HepG2 (cell line): ENCODE data around the gene SLC16A3. TPM values are rescaled to one million over a fixed set of nuclear protein-coding genes. Genes with fewer than 3 reads are reported as not detected.

Experiments used
- ATAC-seq: fragments of 200-7000 bp; cut with Tn5 transposase; 3 replicates; pipeline ENCODE4 v1.9.1; 2020; ENCODE audit warnings: mild to moderate bottlenecking, moderate library complexity
- BruUV-seq: library from RNA; stranded (reverse); fragments of 400-500 nt; replicated peaks from 2 replicates; lab custom pipeline; 2021; lab: Mats Ljungman, UMichigan
- CTCF ChIA-PET: fragments of 300-600 bp; formaldehyde crosslinking; extraction: SDS; loops from one replicate; lab custom pipeline; 2021; ENCODE audit warnings: low total read pairs, inconsistent platforms, low intra/inter-chr PET ratio; lab: Yijun Ruan, JAX
- POLR2A ChIA-PET: fragments of 350-600 bp; sonication (Branson Sonifier 250); formaldehyde crosslinking; loops from one replicate; lab custom pipeline; 2020; ENCODE audit warnings: antibody characterized with exemption, inconsistent platforms; lab: Yijun Ruan, JAX
- DNase-seq: peaks from one replicate; pipeline ENCODE4 v3.0.0-alpha.2; 2015; ENCODE audit warnings: low spot score
- FAIRE-seq: peaks from 3 replicates; lab custom pipeline; 2011; peaks lifted over from hg19 to GRCh38; lab: Jason Lieb, UNC
- H2AFZ ChIP-seq: one replicate; pipeline ENCODE4 v1.6.1; 2011; ENCODE audit warnings: low read length, inconsistent platforms
- H3K27ac ChIP-seq: fragments of 300-600 bp; 3 replicates; pipeline ENCODE4 v1.8.0; 2011; ENCODE audit warnings: mixed run types, mild to moderate bottlenecking, mixed read lengths, low read length, inconsistent platforms; ENCODE audit not compliant: insufficient read depth; ENCODE audit errors: extremely low read length
- H3K27me3 ChIP-seq, 2 experiments: fragments of 200-600 bp in 1 of 2; 2 replicates in 1 of 2; 3 replicates in 1 of 2; pipeline versions ENCODE4 v1.6.0 to v1.8.0; 2011; ENCODE audit warnings: low read length in 2 of 2, mild to moderate bottlenecking in 2 of 2, moderate library complexity in 2 of 2, inconsistent platforms in 1 of 2; ENCODE audit not compliant: insufficient read depth in 2 of 2, control insufficient read depth in 1 of 2
- H3K36me3 ChIP-seq, 2 experiments: fragments of 200-600 bp in 1 of 2; replicated peaks in 1 of 2; 2 replicates in 1 of 2; 3 replicates in 1 of 2; pipeline versions ENCODE4 v1.5.1 to v1.8.0; 2011; ENCODE audit warnings: low read length in 2 of 2, inconsistent platforms in 1 of 2; ENCODE audit not compliant: insufficient read depth in 2 of 2, control insufficient read depth in 1 of 2
- H3K4me1 ChIP-seq: 2 replicates; pipeline ENCODE4 v1.5.1; 2012; ENCODE audit warnings: low read length, inconsistent platforms; ENCODE audit not compliant: insufficient read depth
- H3K4me2 ChIP-seq: 2 replicates; pipeline ENCODE4 v1.6.0; 2011; ENCODE audit warnings: low read depth, low read length, inconsistent platforms
- H3K4me3 ChIP-seq, 3 experiments: fragments of 200-600 bp in 1 of 3; sonication (generic), shearing (Covaris generic) in 1 of 3; replicated peaks in 1 of 3; 2 replicates each; pipeline ENCODE4 v1.5.1; 2011 to 2016; ENCODE audit warnings: low read length in 3 of 3, inconsistent platforms in 2 of 3, low read depth in 2 of 3, mild to moderate bottlenecking in 2 of 3, control low read depth in 1 of 3, mixed read lengths in 1 of 3; ENCODE audit not compliant: insufficient read depth in 1 of 3
- H3K79me2 ChIP-seq: one replicate; pipeline ENCODE4 v1.6.1; 2011; ENCODE audit warnings: low read length, inconsistent platforms; ENCODE audit not compliant: insufficient read depth
- H3K9ac ChIP-seq: 2 replicates; pipeline ENCODE4 v1.6.0; 2011; ENCODE audit warnings: mild to moderate bottlenecking, low read depth, low read length, inconsistent platforms; ENCODE audit not compliant: insufficient read depth
- H3K9me3 ChIP-seq: 2 replicates; pipeline ENCODE4 v1.5.1; 2012; ENCODE audit warnings: mild to moderate bottlenecking, low read length
- H4K20me1 ChIP-seq: 2 replicates; pipeline ENCODE4 v1.6.0; 2011; ENCODE audit warnings: inconsistent platforms, mild to moderate bottlenecking, low read length, moderate library complexity; ENCODE audit not compliant: insufficient read depth
- ASH2L ChIP-seq: fragments of 300-600, 200-600 bp; sonication (generic); IDR thresholded peaks from 2 replicates; pipeline ENCODE4 v1.7.0; 2017; ENCODE audit warnings: low read depth, mild to moderate bottlenecking, moderate library complexity, mixed read lengths, low read length; ENCODE audit not compliant: insufficient read length
- CREB1 ChIP-seq, 2 experiments: fragments of 450-650 bp in 1 of 2; IDR thresholded peaks; 2 replicates each; pipeline ENCODE4 v1.6.1; 2016 to 2017; ENCODE audit warnings: control low read depth in 1 of 2, mild to moderate bottlenecking in 1 of 2, missing compliant biosample characterization in 1 of 2, missing genetic modification characterization in 1 of 2
- CREM ChIP-seq, 2 experiments: sonication (generic) in 1 of 2; formaldehyde crosslinking in 1 of 2; IDR thresholded peaks; 2 replicates each; pipeline versions ENCODE4 v1.4.0 to v1.6.1; 2016 to 2020; ENCODE audit warnings: antibody characterized with exemption in 1 of 2, mild to moderate bottlenecking in 1 of 2, missing genetic modification reagents in 1 of 2
- ERF ChIP-seq: IDR thresholded peaks from 2 replicates; pipeline ENCODE4 v1.6.1; 2018; ENCODE audit warnings: missing biosample characterization, missing genetic modification reagents
- FIP1L1 ChIP-seq: fragments of 200-400 bp; formaldehyde crosslinking; IDR thresholded peaks from 2 replicates; pipeline ENCODE4 v1.6.1; 2018; ENCODE audit warnings: low read depth, mild to moderate bottlenecking, low read length, moderate library complexity, borderline replicate concordance; ENCODE audit not compliant: insufficient read depth
- FOXO4 ChIP-seq: sonication (generic); formaldehyde crosslinking; conservative IDR thresholded peaks from 2 replicates; pipeline ENCODE4 v1.8.1; 2023; ENCODE audit warnings: missing genetic modification reagents
- MAF1 ChIP-seq: sonication (generic); formaldehyde crosslinking; IDR thresholded peaks from 2 replicates; pipeline ENCODE4 v1.5.0; 2020; ENCODE audit warnings: missing genetic modification reagents, borderline replicate concordance
- NONO ChIP-seq, 2 experiments: fragments of 450-650 bp in 1 of 2; sonication (generic) in 1 of 2; formaldehyde crosslinking in 1 of 2; IDR thresholded peaks in 1 of 2; conservative IDR thresholded peaks in 1 of 2; 2 replicates each; pipeline versions ENCODE4 v1.6.1 to v1.8.0; 2017 to 2022; ENCODE audit warnings: mild to moderate bottlenecking in 1 of 2, missing genetic modification reagents in 1 of 2, moderate library complexity in 1 of 2
- RXRB ChIP-seq: IDR thresholded peaks from 2 replicates; pipeline ENCODE4 v1.6.1; 2016; ENCODE audit warnings: borderline replicate concordance, missing genetic modification reagents, missing compliant biosample characterization
- THYN1 ChIP-seq: sonication (generic); formaldehyde crosslinking; IDR thresholded peaks from 2 replicates; pipeline ENCODE4 v1.8.1; 2023; ENCODE audit warnings: low read depth, mild to moderate bottlenecking, moderate library complexity, missing genetic modification reagents, borderline replicate concordance
- ZBTB3 ChIP-seq: sonication (generic); formaldehyde crosslinking; IDR thresholded peaks from 2 replicates; pipeline ENCODE4 v1.4.0; 2020; ENCODE audit warnings: low read depth, mild to moderate bottlenecking, moderate library complexity, missing genetic modification reagents, borderline replicate concordance
- ZFX ChIP-seq: sonication (generic); formaldehyde crosslinking; IDR thresholded peaks from 2 replicates; pipeline ENCODE4 v1.4.0; 2020; ENCODE audit warnings: mild to moderate bottlenecking, low read depth, missing genetic modification reagents, moderate library complexity
- ZNF431 ChIP-seq: sonication (generic); formaldehyde crosslinking; IDR thresholded peaks from 2 replicates; pipeline ENCODE4 v1.9.0; 2022; ENCODE audit warnings: missing genetic modification reagents, low read depth, mild to moderate bottlenecking, borderline replicate concordance
- ZNF512B ChIP-seq: sonication (generic); formaldehyde crosslinking; IDR thresholded peaks from 2 replicates; pipeline ENCODE4 v1.5.1; 2020; ENCODE audit warnings: missing genetic modification reagents, mild to moderate bottlenecking, borderline replicate concordance
- ZNF800 ChIP-seq: sonication (generic); formaldehyde crosslinking; IDR thresholded peaks from 2 replicates; pipeline ENCODE4 v1.4.0; 2020; ENCODE audit warnings: missing genetic modification reagents
- WGBS: methylation state at CpG from one replicate; pipeline ENCODE4 v1.1.6; 2017; ENCODE audit warnings: low lambda C conversion rate; 5-methylcytosine and 5-hydroxymethylcytosine counted together
- in situ Hi-C: cut with HindIII; loops from 2 replicates; pipeline ENCODE4 v1.10.0; 2017; ENCODE audit warnings: low pct_unique_long_range_greater_than_20kb; ENCODE audit not compliant: extremely low pct_ligation_motif_present
- intact Hi-C: fragments of 100-400 bp; cut with micrococcal nuclease; formaldehyde crosslinking; loops from one replicate; pipeline ENCODE4 v1.10.0; 2022; ENCODE audit not compliant: unreplicated experiment
- polyA plus RNA-seq, 8 experiments: library from polyadenylated mRNA; depleted of rRNA in 3 of 8; stranded (reverse) in 7 of 8; unstranded in 1 of 8; fragments of >200 nt; fragmentation: Illumina TruSeq in 4 of 8; extraction: Trizol in 4 of 8; gene quantifications; 2 replicates each; pipeline versions ENCODE4 v1.2.1 to v1.2.3, GENCODE V29; 2011 to 2016; ENCODE audit warnings: low read depth in 4 of 8, missing spikeins in 1 of 8, mixed read lengths in 1 of 8; ENCODE audit not compliant: insufficient read depth in 1 of 8
- total RNA-seq, 5 experiments: library from RNA; depleted of rRNA; stranded (reverse); fragments of >200 nt; fragmentation: Illumina TruSeq; extraction: Trizol; gene quantifications; 2 replicates each; pipeline ENCODE4 v1.2.3, GENCODE V29; 2016; ENCODE audit warnings: low read depth in 1 of 5

SLC16A3 gene
- total and polyA plus RNA-seq, 2 of the 13 experiments (the other 11 are each of a cell fraction or from before 2014, with no cell fraction given) = 242 to 349 TPM

GRCh38 chr17:82241183-82241925 lies 12.5 kb downstream of the SLC16A3 start:
- peak; percentile 78 for DNase-seq
- ATAC-seq = peak; percentile 15
- in situ Hi-C loops = loop anchor here (5.0 kb wide), 1 partner anchor 81 kb away; no protein-coding TSS in a partner anchor
- H3K79me2 ChIP-seq = peaks cover 7% of the 10 kb centered on the region
- peaks cover 40 to 57% of the 10 kb centered on the region in 2 experiments for H3K36me3 ChIP-seq
- peaks cover 80% of the 10 kb centered on the region for H4K20me1 ChIP-seq
- intact Hi-C loops = no loop called here
- no TSS peak for BruUV-seq
- H3K4me1 ChIP-seq = peaks cover 79% of the 10 kb centered on the region
- CTCF ChIA-PET = no interaction called here
- peak overlapping the region in 1 of 3 experiments; percentile 23; a peak in 1 of 6 replicates for H3K4me3 ChIP-seq
- peak overlapping the region; percentile 72 for H3K27ac ChIP-seq
- peak overlapping the region; percentile 64 for H3K4me2 ChIP-seq
- FAIRE-seq = peak; percentile 63
- WGBS = 15% methylated on average over 14 of the region's 27 CpGs
- POLR2A ChIA-PET = interaction anchor here (0.8 to 7.2 kb wide), 22 partner anchors 11 to 327 kb away, joined by 3 to 96 read pairs (median 10); partner anchors contain the start of genes CCDC57, CD7, CSNK1D and DCXR
- H3K9me3 ChIP-seq = no peaks in the 10 kb centered on the region
- no peak overlapping the region for H2AFZ ChIP-seq
- peak overlapping the region; percentile 41 for H3K9ac ChIP-seq
- no peaks in the 10 kb centered on the region for H3K27me3 ChIP-seq
- TF ChIP-seq ERF (CRISPR knock-in tag) (peak; percentile 70), ZNF800 (CRISPR knock-in tag) (no peak; the same call in 1 of the 2 replicates), ZNF512B (CRISPR knock-in tag) (no peak), NONO (IDR thresholded peaks at IDR 0.05) (no peak), NONO (CRISPR knock-in tag; conservative IDR thresholded peaks at IDR 0.05) (peak; percentile 97), FIP1L1 (peak; percentile 98), CREM (IDR thresholded peaks at IDR 0.05) (no peak), CREM (CRISPR knock-in tag; IDR thresholded peaks at IDR 0.05) (no peak), RXRB (CRISPR knock-in tag) (peak; percentile 49), ZNF431 (0 out of 2 replicates have a peak, but pooled peaks have one; percentile 18), MAF1 (CRISPR knock-in tag) (peak; percentile 57), CREB1 (IDR thresholded peaks at IDR 0.05) (no peak), CREB1 (CRISPR knock-in tag; IDR thresholded peaks at IDR 0.05) (no peak), FOXO4 (CRISPR knock-in tag) (no peak; the same call in 1 of the 2 replicates), ASH2L (no peak), ZFX (CRISPR knock-in tag) (peak; percentile 77), THYN1 (CRISPR knock-in tag) (no peak), ZBTB3 (CRISPR knock-in tag) (no peak; the same call in 1 of the 2 replicates)
